ENCODE data around the gene ORAI3.

DNA sequence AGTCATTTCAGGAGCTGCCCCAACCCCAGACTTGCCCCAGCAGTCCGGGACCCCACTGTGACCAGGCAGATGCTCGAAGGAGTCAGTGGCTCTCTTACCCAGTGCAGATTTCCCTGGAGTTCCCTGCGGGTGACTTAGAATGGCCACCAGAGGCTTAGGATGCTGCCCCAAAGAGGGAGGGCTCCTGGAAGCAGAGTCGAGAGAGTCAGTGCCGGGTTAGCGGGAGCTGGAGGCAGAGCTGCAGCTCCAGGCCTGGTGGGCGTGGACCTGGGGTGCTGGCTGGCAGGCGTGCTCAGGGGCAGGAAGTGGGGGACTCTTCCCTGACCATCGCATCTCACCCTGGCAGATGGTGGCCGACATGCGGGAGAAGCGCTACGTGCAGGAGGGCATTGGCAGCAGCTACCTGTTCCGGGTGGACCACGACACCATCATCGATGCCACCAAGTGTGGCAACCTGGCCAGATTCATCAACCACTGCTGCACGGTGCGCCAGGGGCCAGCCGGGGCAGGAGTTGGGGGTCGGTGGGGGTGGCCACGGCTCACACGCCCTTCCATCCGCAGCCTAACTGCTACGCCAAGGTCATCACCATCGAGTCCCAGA lies 34.5 kb downstream of the ORAI3 start:
- TF ChIP-seq, protein P1, sequence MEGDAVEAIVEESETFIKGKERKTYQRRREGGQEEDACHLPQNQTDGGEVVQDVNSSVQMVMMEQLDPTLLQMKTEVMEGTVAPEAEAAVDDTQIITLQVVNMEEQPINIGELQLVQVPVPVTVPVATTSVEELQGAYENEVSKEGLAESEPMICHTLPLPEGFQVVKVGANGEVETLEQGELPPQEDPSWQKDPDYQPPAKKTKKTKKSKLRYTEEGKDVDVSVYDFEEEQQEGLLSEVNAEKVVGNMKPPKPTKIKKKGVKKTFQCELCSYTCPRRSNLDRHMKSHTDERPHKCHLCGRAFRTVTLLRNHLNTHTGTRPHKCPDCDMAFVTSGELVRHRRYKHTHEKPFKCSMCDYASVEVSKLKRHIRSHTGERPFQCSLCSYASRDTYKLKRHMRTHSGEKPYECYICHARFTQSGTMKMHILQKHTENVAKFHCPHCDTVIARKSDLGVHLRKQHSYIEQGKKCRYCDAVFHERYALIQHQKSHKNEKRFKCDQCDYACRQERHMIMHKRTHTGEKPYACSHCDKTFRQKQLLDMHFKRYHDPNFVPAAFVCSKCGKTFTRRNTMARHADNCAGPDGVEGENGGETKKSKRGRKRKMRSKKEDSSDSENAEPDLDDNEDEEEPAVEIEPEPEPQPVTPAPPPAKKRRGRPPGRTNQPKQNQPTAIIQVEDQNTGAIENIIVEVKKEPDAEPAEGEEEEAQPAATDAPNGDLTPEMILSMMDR (IDR thresholded peaks at IDR 0.05), result no peak
- no peak for TF ChIP-seq POLR2A (IDR thresholded peaks at IDR 0.05)

Measured in breast epithelium (tissue), 3 donors.